Anterior cingulate cortex (tissue), 58 donors: Measurements from ENCODE around the gene TNS1.

Experiments used
- DNase-seq, 58 donors: peaks; one replicate each; lab custom pipeline; 2025; lab: John Stamatoyannopoulos, UW

Gene TNS1

GRCh38 chr2:217903142-217903858, 99.5 kb downstream of the TNS1 start:
- DNase-seq, result no peak

GRCh38 chr2:217902379-217903141, 100.2 kb downstream of the TNS1 start:
- DNase-seq, result peak in 3 of 58 donors; percentile 20 to 33 (median 27)

DNA sequence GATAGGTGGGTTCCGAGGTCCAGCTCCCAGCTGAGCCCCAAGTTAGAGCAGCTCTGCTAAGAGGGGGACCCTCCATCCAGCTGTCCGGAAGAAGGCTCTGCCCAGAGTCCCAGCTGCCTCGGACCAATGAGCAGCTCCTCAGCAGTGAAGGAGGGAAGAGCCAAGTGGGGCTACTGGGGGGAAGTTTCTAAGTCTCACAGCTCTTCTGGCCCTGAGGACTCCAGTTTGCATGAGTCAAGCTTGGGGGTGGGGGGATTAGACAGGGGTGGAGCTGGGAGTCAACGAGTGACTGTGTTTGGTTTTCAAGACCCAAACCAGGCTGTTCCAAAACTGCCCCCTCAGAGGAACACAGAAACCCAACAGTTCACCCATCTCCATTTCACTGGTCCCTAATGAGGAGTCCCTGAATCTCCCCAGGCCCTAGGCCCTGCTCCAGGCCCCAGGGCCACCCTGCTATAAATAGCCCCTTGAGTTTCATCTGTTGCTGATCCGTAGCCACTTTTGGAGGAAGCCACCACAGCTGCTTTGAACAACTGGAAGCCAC, 100.9 kb downstream of the TNS1 start:
- no peak for DNase-seq

DNA sequence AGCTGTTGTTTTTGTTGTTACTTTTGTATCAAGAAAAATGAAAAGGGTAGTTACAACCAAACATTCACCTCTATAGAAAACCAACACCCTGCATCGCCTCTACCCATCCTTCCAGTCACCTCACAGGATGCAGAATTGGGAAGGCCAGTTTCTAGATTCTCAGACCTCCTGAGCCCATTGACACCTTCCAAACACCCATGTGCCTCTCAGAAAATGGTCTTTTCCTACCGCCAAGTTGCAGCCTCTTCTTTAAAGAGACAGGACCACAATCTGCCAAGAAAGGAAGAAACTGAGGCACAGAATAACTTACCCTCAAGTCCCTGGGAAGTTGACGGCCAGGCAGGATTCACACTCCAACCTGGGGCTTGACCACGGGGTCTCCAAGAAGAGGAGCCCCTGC, 101.4 kb downstream of the TNS1 start:
- no peak for DNase-seq

DNA sequence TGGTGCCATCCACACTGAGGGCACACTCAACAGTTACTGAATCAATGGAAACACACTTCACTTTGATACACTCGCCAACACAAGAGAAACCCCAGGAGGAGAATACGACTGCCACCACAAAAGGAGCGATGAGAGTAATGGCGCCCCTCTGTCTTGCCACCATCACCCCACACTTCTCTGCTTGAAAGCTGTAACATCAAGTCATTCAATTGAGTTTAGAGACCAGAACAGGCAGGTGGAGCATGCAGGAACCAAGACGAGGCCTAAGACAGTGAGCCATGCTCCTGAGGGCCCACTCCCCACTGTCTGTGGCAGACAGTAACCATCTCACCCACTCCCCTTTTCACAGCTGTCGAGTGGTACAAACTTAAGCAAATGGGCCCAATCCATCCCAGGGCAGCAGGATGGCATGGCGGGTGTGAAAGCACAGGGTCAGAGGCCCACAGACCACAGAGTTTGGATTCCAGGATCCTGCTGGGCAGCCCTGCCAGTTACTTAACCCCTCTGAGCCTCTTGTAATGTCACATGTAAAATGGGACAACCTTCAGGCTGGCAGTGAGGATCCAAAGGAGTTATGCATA, 101.9 kb downstream of the TNS1 start:
- DNase-seq, result no peak

GRCh38 chr2:217900010-217900779, 102.6 kb downstream of the TNS1 start:
- DNase-seq, result no peak

DNA sequence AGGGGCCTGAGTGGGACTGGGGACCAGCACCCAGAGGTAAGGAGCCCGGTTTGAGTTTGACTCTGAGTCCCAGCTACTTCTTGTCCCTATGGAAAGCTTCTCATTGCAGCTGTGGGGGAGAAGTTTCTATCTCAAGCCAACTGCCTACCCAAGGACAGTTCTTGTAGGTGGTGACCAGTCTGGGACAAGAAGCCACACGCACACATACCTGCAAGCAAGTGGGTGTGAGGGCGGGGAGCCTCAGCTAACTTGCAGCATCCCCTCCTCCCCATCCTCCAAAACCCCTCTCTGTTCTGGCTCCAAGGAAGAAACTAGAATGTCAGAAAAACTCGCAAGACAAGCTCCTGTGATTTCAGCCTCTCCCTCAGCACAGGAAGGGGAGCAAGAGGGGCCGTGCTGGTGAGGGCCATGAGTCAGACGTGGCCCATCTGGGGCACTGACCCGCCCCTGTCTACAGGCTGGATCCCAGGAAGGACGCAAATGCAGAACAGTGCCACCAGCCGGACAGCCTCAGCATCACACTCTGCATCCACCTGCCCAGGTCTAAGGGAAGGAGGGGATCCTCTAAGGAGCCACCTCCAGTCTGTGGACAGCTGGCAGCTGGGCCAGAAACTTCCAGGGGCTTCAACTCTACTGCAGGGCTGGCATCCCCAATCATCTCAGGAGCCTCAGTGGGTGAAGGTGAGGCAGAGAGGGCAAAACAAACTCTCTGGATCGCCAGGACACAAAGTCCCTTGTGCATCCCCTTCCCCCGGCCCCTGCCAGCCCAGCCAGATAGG, 103.4 kb downstream of the TNS1 start:
- DNase-seq, result peak in 2 of 58 donors; percentile 23 to 25

DNA sequence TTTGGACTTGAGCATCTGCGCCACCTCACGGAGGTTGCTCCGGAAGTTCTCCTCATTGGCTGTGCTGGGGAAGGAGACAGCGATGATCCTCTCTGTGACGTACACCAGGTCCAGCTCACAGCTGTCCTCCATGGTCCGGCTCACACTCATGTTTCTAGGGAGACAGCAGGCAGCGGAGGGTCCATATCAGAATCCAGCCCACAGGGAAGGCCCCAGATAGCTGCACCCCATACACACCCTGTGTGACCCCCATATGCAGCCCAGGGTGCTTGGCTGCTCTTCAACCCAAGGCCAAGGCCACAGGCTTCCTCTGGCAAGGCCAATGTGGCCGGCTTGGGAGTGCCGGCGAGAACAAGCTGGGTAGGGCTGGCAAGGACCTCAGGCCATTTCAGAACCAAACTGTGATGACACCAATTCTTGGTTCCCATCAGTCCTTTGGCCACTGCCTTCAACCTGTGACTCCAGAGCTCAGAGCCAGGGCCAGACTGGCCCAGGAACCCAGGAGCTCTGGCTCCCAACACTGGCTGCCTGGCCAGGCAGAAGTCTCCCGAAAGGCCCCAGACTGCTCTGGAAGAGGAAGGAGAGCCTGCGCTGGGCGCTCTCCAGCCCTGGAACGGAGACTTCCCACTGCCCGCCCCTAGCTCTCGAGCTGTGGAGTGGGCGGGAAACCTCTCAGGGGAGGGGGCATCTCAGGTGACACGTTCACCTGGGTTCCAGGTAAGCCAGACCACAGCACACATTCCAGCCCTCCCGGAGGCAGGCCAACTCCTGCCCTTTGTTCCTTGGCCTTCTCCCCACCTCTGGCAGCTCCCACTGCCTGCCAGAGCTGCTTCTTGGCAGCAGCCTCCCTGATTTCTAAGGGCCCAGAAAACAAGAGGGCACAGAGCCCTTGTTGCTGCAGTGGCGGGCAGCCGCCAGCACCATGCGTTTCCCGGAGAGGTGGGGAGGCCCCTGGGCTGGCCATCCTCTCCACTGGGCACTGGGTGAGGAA, 104.7 kb downstream of the TNS1 start:
- peak in 47 of 58 donors; percentile 16 to 89 (median 63) for DNase-seq

DNA sequence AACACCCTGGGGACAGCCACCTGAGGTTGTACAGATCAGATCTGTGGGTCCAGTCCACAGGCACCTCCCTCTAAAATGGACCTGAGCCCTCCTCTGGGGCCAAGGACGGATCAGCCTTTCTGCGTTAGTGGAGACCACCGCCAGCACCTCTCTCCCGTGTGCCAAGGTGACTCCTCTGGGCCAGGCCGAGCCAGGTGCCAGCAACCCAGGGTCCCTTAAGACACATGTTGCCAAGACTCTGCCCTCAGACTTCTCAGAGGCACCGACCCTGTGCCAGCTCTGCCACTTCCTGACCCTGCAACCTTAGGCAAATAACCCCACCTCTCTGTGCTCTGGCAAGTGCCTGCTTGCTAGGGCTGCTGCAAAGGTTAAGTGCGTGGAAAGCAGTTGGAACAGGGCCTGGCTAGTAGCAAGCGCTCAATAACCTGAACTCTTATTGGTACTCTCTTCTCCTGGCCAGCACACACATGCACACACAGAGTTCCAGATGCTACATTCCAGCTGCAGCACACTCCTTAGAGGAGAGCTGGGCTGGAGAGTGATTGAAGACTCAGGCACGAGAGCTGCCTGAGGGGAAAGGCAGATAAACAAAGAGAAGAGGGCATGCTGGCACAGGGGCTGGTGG, 105.6 kb downstream of the TNS1 start:
- no peak for DNase-seq

DNA sequence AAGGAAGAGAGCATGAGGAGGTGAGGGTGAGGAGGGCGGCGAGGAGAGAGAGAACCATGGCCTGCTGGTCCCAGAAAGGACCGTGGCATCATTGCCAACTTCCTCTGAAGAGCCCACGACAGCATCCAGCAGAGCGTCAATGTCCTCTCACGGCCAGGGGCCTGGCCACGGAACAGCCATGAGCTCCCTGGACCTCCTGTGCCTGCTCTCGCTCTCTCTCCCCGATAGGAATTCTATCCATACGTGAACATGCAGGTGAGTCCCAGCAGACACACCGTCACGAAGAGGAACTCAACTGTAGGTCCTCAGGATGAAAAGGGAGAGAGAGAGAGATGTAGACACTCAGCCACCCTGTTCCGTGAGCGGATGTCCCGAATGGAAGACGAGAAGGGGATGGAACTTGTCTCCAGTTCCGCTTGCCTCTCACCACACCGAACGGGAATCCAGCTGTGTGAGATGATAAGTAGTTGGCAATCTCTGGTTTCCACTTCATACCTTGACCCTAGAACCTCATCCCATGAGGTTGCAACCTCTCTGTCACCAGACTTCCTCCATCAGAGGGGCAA, 107.6 kb downstream of the TNS1 start:
- no peak for DNase-seq

DNA sequence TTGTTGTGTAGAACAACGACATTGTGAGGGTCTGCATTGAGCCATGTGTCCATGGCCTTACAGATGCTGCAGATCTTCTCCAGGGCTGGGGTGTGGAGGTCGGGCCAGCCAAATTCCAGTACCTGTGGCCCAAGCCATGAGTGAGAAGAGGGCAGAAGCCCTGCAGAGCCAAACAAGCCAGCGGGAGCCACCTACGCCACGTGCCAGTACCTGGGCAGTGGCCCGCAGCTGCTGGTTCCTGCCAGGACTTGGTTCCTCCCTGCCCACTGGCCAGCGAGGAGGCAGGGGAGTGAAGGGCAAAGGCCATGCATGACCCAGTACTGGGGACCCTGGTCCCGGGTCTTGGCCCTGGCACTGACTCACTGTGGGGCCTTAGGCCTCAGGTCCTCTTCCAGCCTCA, 109.4 kb downstream of the TNS1 start:
- no peak for DNase-seq

- DNase-seq, result no peak
Measured at GRCh38 chr2:217892560-217892959, 110.2 kb downstream of the TNS1 start.

DNA sequence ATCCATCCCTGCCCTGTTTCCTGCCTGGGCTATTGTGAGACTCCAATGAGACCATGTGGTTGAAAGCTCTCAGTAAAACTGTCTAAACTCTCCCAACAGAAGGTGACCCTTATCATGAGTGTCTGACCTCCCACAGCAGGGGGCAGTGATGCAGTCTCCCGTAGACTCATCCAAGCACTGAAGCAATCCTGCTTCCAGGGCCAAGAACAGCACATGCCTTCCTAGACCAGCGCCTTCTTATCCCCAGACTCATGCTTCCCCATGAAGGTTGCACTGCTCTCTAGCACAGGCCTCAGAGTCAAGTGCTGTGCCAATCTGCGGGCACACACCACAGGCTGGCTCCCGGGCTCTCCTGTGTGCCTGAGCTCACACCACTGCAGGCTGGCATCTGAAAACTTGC, 112.3 kb downstream of the TNS1 start:
- peak in 10 of 58 donors; percentile 17 to 47 (median 27) for DNase-seq

DNA sequence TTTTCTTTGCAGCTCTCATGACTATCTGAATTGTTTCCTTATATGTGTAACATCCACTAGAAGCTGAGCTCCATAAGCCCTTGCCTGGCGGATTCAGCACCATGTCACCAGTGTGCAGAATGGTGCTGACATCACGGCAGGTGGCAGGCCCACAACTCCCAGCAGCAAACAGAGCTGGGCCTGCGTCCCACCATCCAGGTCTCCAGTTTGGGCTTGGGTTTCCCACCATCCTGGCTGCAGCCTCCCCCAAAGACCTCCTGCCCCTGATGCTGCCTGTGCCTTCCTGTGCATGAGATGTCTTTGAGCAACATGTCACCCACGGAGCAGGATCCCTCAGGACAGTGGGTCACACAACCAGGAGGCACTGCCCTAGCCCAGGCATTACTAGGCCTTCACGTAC, 113.1 kb downstream of the TNS1 start:
- DNase-seq, result no peak

GRCh38 chr2:217887841-217888701, 114.7 kb downstream of the TNS1 start:
- DNase-seq, result peak in 1 of 58 donors; percentile 14

DNA sequence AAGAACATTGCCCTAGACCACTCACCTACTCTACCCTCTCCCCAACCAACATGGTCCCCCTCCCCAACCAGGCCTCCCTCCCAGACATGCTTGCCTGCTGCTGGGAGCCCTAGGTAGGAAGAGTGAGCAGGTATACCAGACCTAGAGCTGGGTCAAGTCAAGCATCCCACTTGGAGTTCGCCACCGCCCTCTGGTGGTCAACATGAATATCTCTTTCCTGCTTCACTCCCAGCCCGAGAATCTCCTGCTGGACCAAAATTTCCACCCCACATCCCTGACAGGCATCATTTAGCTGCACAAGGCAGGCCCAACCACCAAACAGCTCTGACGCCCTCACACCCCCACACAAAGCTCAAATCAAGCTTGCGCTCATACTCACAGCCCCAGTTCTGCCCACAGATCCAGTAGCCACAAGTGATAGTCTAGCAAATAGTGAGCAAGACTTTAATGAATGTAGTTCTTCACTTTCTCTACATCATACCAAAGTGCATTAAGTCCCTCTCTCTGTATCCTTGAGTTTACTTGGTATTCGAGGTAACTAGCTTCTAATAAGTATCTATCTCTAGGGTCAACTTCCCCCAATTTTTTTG, 116.0 kb downstream of the TNS1 start:
- DNase-seq, result peak in 52 of 58 donors; percentile 14 to 83 (median 52)
